Renal pelvis (tissue), 3 donors: ENCODE data around the gene ARRDC1. TPM values are rescaled to one million over a fixed set of nuclear protein-coding genes. Genes with fewer than 3 reads are reported as not detected.

Experiments
- polyA plus RNA-seq, 3 donors: library from polyadenylated mRNA; unstranded; fragments of 120-200 nt; gene quantifications; one replicate each; pipeline ENCODE4 v1.2.1, GENCODE V29; 2013; ENCODE audit not compliant: insufficient read length in 3 of 3

The ARRDC1 gene
- polyA plus RNA-seq, 3 donors = 35.1 to 39.7 (median 37.5) TPM

Other genes with a start within 250 kb of the ARRDC1 start
- gene EXD3, start 182.5 kb upstream of the ARRDC1 start, polyA plus RNA-seq = 10 to 100 TPM; 16.0 to 25.3 (median 25.2) TPM
- 10 to 100 TPM in 2 of 3 donors, 1 to 10 TPM in 1; 6.7 to 12.3 (median 10.7) TPM for gene NOXA1, start 182.3 kb upstream of the ARRDC1 start, polyA plus RNA-seq
- gene ENTPD8, start 164.3 kb upstream of the ARRDC1 start, polyA plus RNA-seq = 1 to 10 TPM in 1 of 3 donors, under 1 TPM in 2; 0.61 to 1.0 (median 0.86) TPM
- 10 to 100 TPM; 45.9 to 55.4 (median 50.4) TPM for gene NSMF, start 146.4 kb upstream of the ARRDC1 start, polyA plus RNA-seq
- 1 to 10 TPM; 2.0 to 4.0 (median 3.1) TPM for gene PNPLA7, start 55.3 kb upstream of the ARRDC1 start, polyA plus RNA-seq
- 10 to 100 TPM; 20.0 to 28.7 (median 28.5) TPM for gene MRPL41, start 53.8 kb upstream of the ARRDC1 start, polyA plus RNA-seq
- gene DPH7, start 26.8 kb upstream of the ARRDC1 start, polyA plus RNA-seq = 10 to 100 TPM; 44.2 to 62.7 (median 57.8) TPM
- gene ZMYND19, start 15.2 kb upstream of the ARRDC1 start, polyA plus RNA-seq = 10 to 100 TPM; 21.0 to 24.2 (median 23.6) TPM
- 10 to 100 TPM; 80.4 to 83.4 (median 82.8) TPM for gene EHMT1, start 13.3 kb downstream of the ARRDC1 start, polyA plus RNA-seq